ENCODE measurements around the gene HOXB9.

GRCh38 chr17:48606892-48607614 is 19.1 kb downstream of the HOXB9 start:
- TF ChIP-seq SUZ12 (IDR thresholded peaks at IDR 0.05) (no peak), SP1 (IDR thresholded peaks at IDR 0.05) (no peak), TARDBP (IDR thresholded peaks at IDR 0.05) (no peak), PKNOX1 (IDR thresholded peaks at IDR 0.05) (no peak), BHLHE40 (IDR thresholded peaks at IDR 0.05; ENCODE audit: borderline replicate concordance) (no peak), ZNF384 (IDR thresholded peaks at IDR 0.05) (no peak), ARNT (IDR thresholded peaks at IDR 0.05) (no peak), ELF4 (IDR thresholded peaks at IDR 0.05) (no peak)
